Stomach (tissue), 9 donors: ENCODE measurements around the gene DDX5. TPM values are rescaled to one million over a fixed set of nuclear protein-coding genes. Genes with fewer than 3 reads are reported as not detected.

Experiments
- DNase-seq, 2 donors: peaks; one replicate each; pipeline versions ENCODE4 v3.0.0 to v3.0.0-alpha.2; 2013 to 2019
- H3K27ac ChIP-seq, 5 donors: fragments of 200-600 bp in 4 of 5; sonication (generic) in 4 of 5; one replicate each; pipeline ENCODE4 v1.5.1; 2013 to 2019; ENCODE audit warnings: mild to moderate bottlenecking in 1 of 5, moderate library complexity in 1 of 5
- H3K27me3 ChIP-seq, 3 donors: fragments of 200-600 bp; sonication (generic); one replicate each; pipeline ENCODE4 v1.5.1; 2017 to 2019; ENCODE audit warnings: mixed run types in 1 of 3
- H3K36me3 ChIP-seq, 4 donors: fragments of 200-600 bp; sonication (generic); 1 replicate in 3 of 4; 2 replicates in 1 of 4; pipeline ENCODE4 v1.5.1; 2016 to 2019
- H3K4me1 ChIP-seq, 4 donors: fragments of 200-600 bp; sonication (generic); one replicate each; pipeline ENCODE4 v1.5.1; 2016 to 2019
- H3K4me3 ChIP-seq, 4 donors: fragments of 200-600 bp; sonication (generic) in 3 of 4; one replicate each; pipeline ENCODE4 v1.5.1; 2016 to 2019; ENCODE audit warnings: mild to moderate bottlenecking in 1 of 4
- H3K9me3 ChIP-seq, 4 donors: fragments of 200-600 bp; sonication (generic); one replicate each; pipeline ENCODE4 v1.5.1; 2016 to 2019
- EP300 ChIP-seq: sonication (generic); formaldehyde crosslinking; IDR thresholded peaks from one replicate; pipeline ENCODE4 v1.6.1; 2017; ENCODE audit warnings: antibody characterized with exemption
- POLR2A ChIP-seq, 4 donors: fragments of 450-650 bp; IDR thresholded peaks; one replicate each; pipeline ENCODE4 v1.6.1; 2016; ENCODE audit warnings: antibody characterized with exemption in 4 of 4, control low read depth in 2 of 4, mild to moderate bottlenecking in 1 of 4, moderate library complexity in 1 of 4
- POLR2AphosphoS5 ChIP-seq, 3 donors: sonication (generic); formaldehyde crosslinking; IDR thresholded peaks; one replicate each; pipeline ENCODE4 v1.6.1; 2016; ENCODE audit warnings: antibody characterized with exemption in 3 of 3
- WGBS, 5 donors: extraction: QIAGEN DNeasy Blood & Tissue Kit in 3 of 5; methylation state at CpG; one replicate each; pipeline versions ENCODE4 v1.1.5 to v1.1.7; 2013 to 2018; 5-methylcytosine and 5-hydroxymethylcytosine counted together
- intact Hi-C: fragments of 100-400 bp; cut with DNase I; formaldehyde crosslinking; loops from one replicate; pipeline ENCODE4 v1.15.1; 2023; ENCODE audit warnings: low total_unique reads
- polyA plus RNA-seq, 3 donors: library from polyadenylated mRNA; stranded (reverse); fragments of 200-250 nt; gene quantifications; one replicate each; pipeline ENCODE4 v1.2.3, GENCODE V29; 2013
- total RNA-seq, 5 donors: library from RNA; depleted of rRNA; stranded (reverse); fragments of >200 nt; gene quantifications; one replicate each; pipeline versions ENCODE4 v1.1.0 to v1.2.3, GENCODE V29; 2014 to 2016
- TF ChIP-seq, protein P1 (sequence below), 7 experiments: fragments of 450-650 bp in 4 of 7; fragments of 200-600 bp in 3 of 7; sonication (generic) in 3 of 7; IDR thresholded peaks; one replicate each; pipeline ENCODE4 v1.5.1; 2016 to 2019; ENCODE audit warnings: antibody characterized with exemption in 7 of 7, control low read depth in 2 of 7, mild to moderate bottlenecking in 1 of 7
- donor health status: healthy with polysubstance abuse.
- donor health status: Bipolar disorder and iron deficiency.
- donor health status: healthy.

DDX5 gene
- total and polyA plus RNA-seq, 8 donors: 208 to 1,284 (median 528) TPM

- no peaks in the 10 kb centered on the region for H3K9me3 ChIP-seq
- DNase-seq: no peak
- 92 to 99% (median 96%) methylated on average over 5 of the region's 5 CpGs for WGBS, 5 donors
- H3K4me3 ChIP-seq: no peak overlapping the region
- no peaks in the 10 kb centered on the region for H3K27me3 ChIP-seq
- TF ChIP-seq POLR2A (IDR thresholded peaks at IDR 0.05) (no peak), EP300 (no peak), POLR2AphosphoS5 (IDR thresholded peaks at IDR 0.05) (no peak)
- TF ChIP-seq, protein P1, sequence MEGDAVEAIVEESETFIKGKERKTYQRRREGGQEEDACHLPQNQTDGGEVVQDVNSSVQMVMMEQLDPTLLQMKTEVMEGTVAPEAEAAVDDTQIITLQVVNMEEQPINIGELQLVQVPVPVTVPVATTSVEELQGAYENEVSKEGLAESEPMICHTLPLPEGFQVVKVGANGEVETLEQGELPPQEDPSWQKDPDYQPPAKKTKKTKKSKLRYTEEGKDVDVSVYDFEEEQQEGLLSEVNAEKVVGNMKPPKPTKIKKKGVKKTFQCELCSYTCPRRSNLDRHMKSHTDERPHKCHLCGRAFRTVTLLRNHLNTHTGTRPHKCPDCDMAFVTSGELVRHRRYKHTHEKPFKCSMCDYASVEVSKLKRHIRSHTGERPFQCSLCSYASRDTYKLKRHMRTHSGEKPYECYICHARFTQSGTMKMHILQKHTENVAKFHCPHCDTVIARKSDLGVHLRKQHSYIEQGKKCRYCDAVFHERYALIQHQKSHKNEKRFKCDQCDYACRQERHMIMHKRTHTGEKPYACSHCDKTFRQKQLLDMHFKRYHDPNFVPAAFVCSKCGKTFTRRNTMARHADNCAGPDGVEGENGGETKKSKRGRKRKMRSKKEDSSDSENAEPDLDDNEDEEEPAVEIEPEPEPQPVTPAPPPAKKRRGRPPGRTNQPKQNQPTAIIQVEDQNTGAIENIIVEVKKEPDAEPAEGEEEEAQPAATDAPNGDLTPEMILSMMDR (IDR thresholded peaks at IDR 0.05): no peak
- no peak overlapping the region for H3K27ac ChIP-seq
- peaks cover 86 to 100% (median 100%) of the 10 kb centered on the region in 4 donors for H3K36me3 ChIP-seq
- no peaks in the 10 kb centered on the region for H3K4me1 ChIP-seq
- intact Hi-C loops: no loop called here
Observed at GRCh38 chr17:64529221-64529620, 23.1 kb upstream of the DDX5 start.

DNA sequence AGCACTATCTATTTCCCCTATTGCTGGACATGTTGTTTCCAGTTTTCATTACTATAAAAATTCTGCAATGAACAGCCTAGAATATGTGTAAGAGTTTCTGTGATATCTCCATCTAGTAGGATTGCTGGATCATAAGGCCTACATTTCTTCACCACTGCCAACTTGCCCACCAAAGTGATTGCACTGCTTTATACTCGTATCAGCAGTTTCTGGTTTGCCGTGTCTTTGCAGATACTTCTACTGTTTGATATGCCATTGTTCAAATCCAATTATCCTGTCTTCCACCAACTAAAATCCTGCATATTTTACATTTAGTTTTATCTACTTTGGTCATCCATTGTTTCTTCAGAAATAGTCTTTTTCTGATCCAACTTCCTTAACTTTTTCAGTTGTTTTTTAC, 21.8 kb upstream of the DDX5 start:
- no peaks in the 10 kb centered on the region for H3K4me1 ChIP-seq
- H3K27ac ChIP-seq: no peak overlapping the region
- no peaks in the 10 kb centered on the region for H3K9me3 ChIP-seq
- H3K4me3 ChIP-seq: no peak overlapping the region
- TF ChIP-seq POLR2AphosphoS5 (IDR thresholded peaks at IDR 0.05): no peak
- TF ChIP-seq, protein P1 (IDR thresholded peaks at IDR 0.05): no peak
- no peak for TF ChIP-seq EP300
- TF ChIP-seq POLR2A (IDR thresholded peaks at IDR 0.05): no peak
- intact Hi-C loops: no loop called here
- peaks cover 85 to 100% (median 100%) of the 10 kb centered on the region in 4 donors for H3K36me3 ChIP-seq
- H3K27me3 ChIP-seq: no peaks in the 10 kb centered on the region
- DNase-seq: no peak
- WGBS, 5 donors: 87 to 95% (median 92%) methylated on average over 2 of the region's 2 CpGs

GRCh38 chr17:64520359-64520758, 14.3 kb upstream of the DDX5 start:
- Histone ChIP-seq H3K27ac (no peak overlapping the region), H3K4me3 (no peak overlapping the region), H3K4me1 (peaks cover 0 to 4% (median 0%) of the 10 kb centered on the region in 4 donors), H3K36me3 (peaks cover 42 to 100% (median 100%) of the 10 kb centered on the region in 4 donors), H3K27me3 (no peaks in the 10 kb centered on the region), H3K9me3 (no peaks in the 10 kb centered on the region)
- no peak for DNase-seq
- intact Hi-C loops: no loop called here
- 91 to 99% (median 97%) methylated on average over 6 of the region's 6 CpGs for WGBS, 5 donors
- TF ChIP-seq POLR2AphosphoS5 (IDR thresholded peaks at IDR 0.05) (no peak), POLR2A (IDR thresholded peaks at IDR 0.05) (no peak), EP300 (no peak)
- TF ChIP-seq, protein P1 (IDR thresholded peaks at IDR 0.05): no peak

DNA sequence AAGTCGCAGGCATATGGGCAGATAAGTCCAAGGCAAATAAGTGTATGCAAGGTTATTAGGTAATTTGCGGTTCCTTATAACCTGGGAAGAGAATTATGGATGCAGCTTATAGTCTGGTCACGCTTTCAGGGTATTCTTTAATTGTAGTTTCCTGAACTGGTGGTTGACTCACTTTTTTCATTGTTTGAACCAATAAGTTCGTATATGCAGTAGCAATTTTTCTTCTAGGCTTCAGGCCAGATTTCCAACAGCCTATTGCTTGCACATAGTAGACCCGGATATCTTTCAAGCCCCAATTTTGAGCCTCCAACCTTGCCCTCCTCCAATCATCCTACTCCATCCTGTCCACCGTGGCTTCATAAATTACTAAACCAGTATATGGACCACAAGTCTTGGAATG, 13.5 kb upstream of the DDX5 start:
- no peaks in the 10 kb centered on the region for H3K9me3 ChIP-seq
- H3K27me3 ChIP-seq: no peaks in the 10 kb centered on the region
- peaks cover 37 to 100% (median 100%) of the 10 kb centered on the region in 4 donors for H3K36me3 ChIP-seq
- no peak overlapping the region for H3K27ac ChIP-seq
- WGBS, 5 donors: 87 to 92% (median 90%) methylated on average over 6 of the region's 6 CpGs
- H3K4me1 ChIP-seq: peaks cover 0 to 5% (median 0%) of the 10 kb centered on the region in 4 donors
- TF ChIP-seq POLR2A (IDR thresholded peaks at IDR 0.05): no peak
- TF ChIP-seq, protein P1 (IDR thresholded peaks at IDR 0.05): no peak
- TF ChIP-seq POLR2AphosphoS5 (IDR thresholded peaks at IDR 0.05): no peak
- TF ChIP-seq EP300: no peak
- no peak overlapping the region for H3K4me3 ChIP-seq
- no peak for DNase-seq
- intact Hi-C loops: no loop called here
